ENCODE data around the gene CYP2S1. TPM values are rescaled to one million over a fixed set of nuclear protein-coding genes. Genes with fewer than 3 reads are reported as not detected.

CYP2S1 gene
- total RNA-seq, 1 experiment from 2014 or later = not detected

- H3K4me3 ChIP-seq (ENCODE audit: low read length) = no peak overlapping the region
- H3K79me2 ChIP-seq (ENCODE audit: low read length) = no peaks in the 10 kb centered on the region
- H3K9me2 ChIP-seq (replicated peaks; ENCODE audit: insufficient read depth, low read length) = no peaks in the 10 kb centered on the region
- H3K9ac ChIP-seq (ENCODE audit: low read length) = no peak overlapping the region
- H3K36me3 ChIP-seq (ENCODE audit: insufficient read depth, low read length) = no peaks in the 10 kb centered on the region
- no peak overlapping the region for H3K4me2 ChIP-seq (ENCODE audit: low read depth, low read length, poor library complexity, severe bottlenecking)
- no peaks in the 10 kb centered on the region for H4K20me1 ChIP-seq (ENCODE audit: insufficient read depth, low read depth, low read length)
- H3K4me1 ChIP-seq (ENCODE audit: low read length) = no peaks in the 10 kb centered on the region
- no peaks in the 10 kb centered on the region for H3K9me3 ChIP-seq (ENCODE audit: low read length)
- H3K27ac ChIP-seq (ENCODE audit: low read length) = no peak overlapping the region
- H3K27me3 ChIP-seq (ENCODE audit: low read length) = no peaks in the 10 kb centered on the region
- no peak for DNase-seq
- H2AFZ ChIP-seq (ENCODE audit: low read length) = no peak overlapping the region
Observed at GRCh38 chr19:41221514-41222205, 28.6 kb downstream of the CYP2S1 start.

DNA sequence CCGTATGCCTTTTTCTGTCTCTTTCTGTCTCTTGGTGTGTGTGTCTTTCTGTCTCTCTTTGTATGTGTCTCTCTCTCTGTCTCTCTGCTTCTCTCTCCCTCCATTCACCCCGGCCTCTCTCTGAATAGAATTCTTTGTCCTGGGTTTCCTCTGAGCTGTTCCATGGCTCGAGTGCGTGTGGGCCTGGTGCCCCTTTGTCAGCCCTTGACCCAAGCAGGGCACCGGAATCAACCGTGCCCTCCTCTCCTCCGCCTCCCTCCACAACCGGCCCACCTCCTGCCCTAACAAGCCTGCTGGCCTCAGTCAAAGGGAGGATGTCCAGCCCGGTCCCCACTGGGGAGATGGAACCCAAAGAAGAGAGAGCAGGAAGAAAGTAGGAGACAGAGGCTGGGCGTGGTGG, 29.2 kb downstream of the CYP2S1 start:
- Histone ChIP-seq H3K27ac (ENCODE audit: low read length) (no peak overlapping the region), H3K9me2 (replicated peaks; ENCODE audit: insufficient read depth, low read length) (no peaks in the 10 kb centered on the region), H4K20me1 (ENCODE audit: insufficient read depth, low read depth, low read length) (no peaks in the 10 kb centered on the region), H3K79me2 (ENCODE audit: low read length) (no peaks in the 10 kb centered on the region), H3K4me2 (ENCODE audit: low read depth, low read length, poor library complexity, severe bottlenecking) (no peak overlapping the region), H3K27me3 (ENCODE audit: low read length) (no peaks in the 10 kb centered on the region), H3K4me3 (ENCODE audit: low read length) (no peak overlapping the region), H3K36me3 (ENCODE audit: insufficient read depth, low read length) (no peaks in the 10 kb centered on the region), H3K9me3 (ENCODE audit: low read length) (no peaks in the 10 kb centered on the region), H3K9ac (ENCODE audit: low read length) (no peak overlapping the region), H2AFZ (ENCODE audit: low read length) (no peak overlapping the region), H3K4me1 (ENCODE audit: low read length) (no peaks in the 10 kb centered on the region)
- no peak for DNase-seq

DNA sequence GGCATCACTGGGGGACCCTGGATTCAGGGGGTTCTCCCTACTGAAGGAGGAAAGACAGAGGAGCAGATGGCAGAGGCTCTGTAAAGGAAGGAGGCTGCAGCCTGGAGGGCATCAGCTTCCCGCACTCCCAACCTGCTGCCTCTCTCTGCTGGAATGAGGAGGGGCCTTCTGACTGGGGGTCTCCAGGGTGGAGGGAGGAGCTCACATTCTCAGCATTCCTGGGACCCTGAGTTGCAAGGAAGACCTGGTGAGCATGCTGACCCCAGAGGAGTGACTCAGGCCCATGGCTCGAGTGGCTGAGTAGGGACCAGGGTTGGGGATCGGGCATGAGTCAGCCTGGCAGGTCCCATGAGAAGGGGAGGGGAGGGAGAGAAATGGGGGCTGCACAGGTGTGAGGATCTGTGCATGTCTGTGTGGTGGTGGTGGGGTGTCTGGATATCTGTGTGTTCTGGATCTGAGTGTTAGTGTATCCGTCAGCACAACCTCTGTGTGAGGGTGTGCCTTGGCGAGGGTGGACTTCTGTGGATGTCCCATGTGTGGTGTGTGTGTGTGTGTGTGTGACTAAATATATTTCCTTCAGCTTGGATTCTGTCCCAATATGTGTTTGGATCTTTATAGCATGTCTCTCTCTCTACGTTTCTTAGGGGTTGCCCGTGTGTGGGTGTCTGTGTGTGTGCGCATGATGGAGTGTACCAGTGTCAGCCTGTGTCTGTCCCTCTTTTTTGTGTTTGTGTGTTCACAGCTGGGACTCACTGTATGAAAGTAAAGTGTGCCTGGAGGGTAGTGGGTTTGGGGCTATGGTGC, 30.6 kb downstream of the CYP2S1 start:
- H3K4me2 ChIP-seq (ENCODE audit: low read depth, low read length, poor library complexity, severe bottlenecking) = no peak overlapping the region
- no peak for DNase-seq
- H3K4me1 ChIP-seq (ENCODE audit: low read length) = no peaks in the 10 kb centered on the region
- no peak overlapping the region for H3K4me3 ChIP-seq (ENCODE audit: low read length)
- no peaks in the 10 kb centered on the region for H3K9me3 ChIP-seq (ENCODE audit: low read length)
- no peaks in the 10 kb centered on the region for H4K20me1 ChIP-seq (ENCODE audit: insufficient read depth, low read depth, low read length)
- no peaks in the 10 kb centered on the region for H3K9me2 ChIP-seq (replicated peaks; ENCODE audit: insufficient read depth, low read length)
- no peaks in the 10 kb centered on the region for H3K27me3 ChIP-seq (ENCODE audit: low read length)
- H3K27ac ChIP-seq (ENCODE audit: low read length) = no peak overlapping the region
- no peaks in the 10 kb centered on the region for H3K36me3 ChIP-seq (ENCODE audit: insufficient read depth, low read length)
- no peaks in the 10 kb centered on the region for H3K79me2 ChIP-seq (ENCODE audit: low read length)
- H2AFZ ChIP-seq (ENCODE audit: low read length) = no peak overlapping the region
- no peak overlapping the region for H3K9ac ChIP-seq (ENCODE audit: low read length)

DNA sequence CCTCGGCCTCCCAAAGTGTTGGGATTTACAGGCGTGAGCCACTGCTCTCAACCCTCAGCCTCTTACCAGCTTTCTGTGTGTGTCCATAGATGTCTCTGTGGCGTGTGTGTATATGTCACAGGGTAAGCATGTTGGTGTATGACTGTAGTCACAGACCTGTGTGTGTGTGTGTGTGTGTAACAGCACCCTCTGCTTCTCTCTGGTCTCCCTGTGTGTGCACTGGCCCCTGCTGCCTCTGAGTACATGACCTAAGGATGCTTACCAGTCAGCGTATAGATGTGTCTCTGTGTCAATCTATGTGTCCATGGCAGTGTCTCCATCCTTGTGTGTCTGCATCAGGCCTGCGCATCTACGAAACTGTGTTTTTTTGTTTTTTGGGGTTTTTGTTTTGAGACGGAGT, 31.6 kb downstream of the CYP2S1 start:
- Histone ChIP-seq H3K4me3 (ENCODE audit: low read length) (no peak overlapping the region), H3K36me3 (ENCODE audit: insufficient read depth, low read length) (no peaks in the 10 kb centered on the region), H3K4me1 (ENCODE audit: low read length) (no peaks in the 10 kb centered on the region), H3K27ac (ENCODE audit: low read length) (no peak overlapping the region), H3K79me2 (ENCODE audit: low read length) (no peaks in the 10 kb centered on the region), H3K4me2 (ENCODE audit: low read depth, low read length, poor library complexity, severe bottlenecking) (no peak overlapping the region), H3K9ac (ENCODE audit: low read length) (no peak overlapping the region), H3K27me3 (ENCODE audit: low read length) (no peaks in the 10 kb centered on the region), H3K9me3 (ENCODE audit: low read length) (no peaks in the 10 kb centered on the region), H2AFZ (ENCODE audit: low read length) (no peak overlapping the region), H3K9me2 (replicated peaks; ENCODE audit: insufficient read depth, low read length) (no peaks in the 10 kb centered on the region), H4K20me1 (ENCODE audit: insufficient read depth, low read depth, low read length) (no peaks in the 10 kb centered on the region)
- no peak for DNase-seq

GRCh38 chr19:41225238-41226052, 32.4 kb downstream of the CYP2S1 start:
- Histone ChIP-seq H3K9me3 (ENCODE audit: low read length) (no peaks in the 10 kb centered on the region), H3K4me3 (ENCODE audit: low read length) (no peak overlapping the region), H3K79me2 (ENCODE audit: low read length) (no peaks in the 10 kb centered on the region), H3K27me3 (ENCODE audit: low read length) (no peaks in the 10 kb centered on the region), H4K20me1 (ENCODE audit: insufficient read depth, low read depth, low read length) (no peaks in the 10 kb centered on the region), H3K4me1 (ENCODE audit: low read length) (no peaks in the 10 kb centered on the region), H3K27ac (ENCODE audit: low read length) (no peak overlapping the region), H3K9ac (ENCODE audit: low read length) (no peak overlapping the region), H3K9me2 (replicated peaks; ENCODE audit: insufficient read depth, low read length) (no peaks in the 10 kb centered on the region), H2AFZ (ENCODE audit: low read length) (no peak overlapping the region), H3K4me2 (ENCODE audit: low read depth, low read length, poor library complexity, severe bottlenecking) (no peak overlapping the region), H3K36me3 (ENCODE audit: insufficient read depth, low read length) (no peaks in the 10 kb centered on the region)
- no peak for DNase-seq

GRCh38 chr19:41226053-41226873, 33.2 kb downstream of the CYP2S1 start:
- no peaks in the 10 kb centered on the region for H3K27me3 ChIP-seq (ENCODE audit: low read length)
- no peaks in the 10 kb centered on the region for H3K4me1 ChIP-seq (ENCODE audit: low read length)
- DNase-seq = no peak
- H3K9ac ChIP-seq (ENCODE audit: low read length) = no peak overlapping the region
- no peak overlapping the region for H3K4me2 ChIP-seq (ENCODE audit: low read depth, low read length, poor library complexity, severe bottlenecking)
- no peaks in the 10 kb centered on the region for H3K36me3 ChIP-seq (ENCODE audit: insufficient read depth, low read length)
- no peaks in the 10 kb centered on the region for H3K9me2 ChIP-seq (replicated peaks; ENCODE audit: insufficient read depth, low read length)
- no peaks in the 10 kb centered on the region for H4K20me1 ChIP-seq (ENCODE audit: insufficient read depth, low read depth, low read length)
- H3K9me3 ChIP-seq (ENCODE audit: low read length) = no peaks in the 10 kb centered on the region
- no peaks in the 10 kb centered on the region for H3K79me2 ChIP-seq (ENCODE audit: low read length)
- H3K27ac ChIP-seq (ENCODE audit: low read length) = no peak overlapping the region
- no peak overlapping the region for H2AFZ ChIP-seq (ENCODE audit: low read length)
- no peak overlapping the region for H3K4me3 ChIP-seq (ENCODE audit: low read length)

- no peak overlapping the region for H3K9ac ChIP-seq (ENCODE audit: low read length)
- H4K20me1 ChIP-seq (ENCODE audit: insufficient read depth, low read depth, low read length) = no peaks in the 10 kb centered on the region
- no peaks in the 10 kb centered on the region for H3K36me3 ChIP-seq (ENCODE audit: insufficient read depth, low read length)
- no peaks in the 10 kb centered on the region for H3K9me2 ChIP-seq (replicated peaks; ENCODE audit: insufficient read depth, low read length)
- H3K79me2 ChIP-seq (ENCODE audit: low read length) = no peaks in the 10 kb centered on the region
- no peak for DNase-seq
- H3K4me3 ChIP-seq (ENCODE audit: low read length) = no peak overlapping the region
- no peaks in the 10 kb centered on the region for H3K27me3 ChIP-seq (ENCODE audit: low read length)
- no peaks in the 10 kb centered on the region for H3K9me3 ChIP-seq (ENCODE audit: low read length)
- H2AFZ ChIP-seq (ENCODE audit: low read length) = no peak overlapping the region
- no peak overlapping the region for H3K4me2 ChIP-seq (ENCODE audit: low read depth, low read length, poor library complexity, severe bottlenecking)
- H3K27ac ChIP-seq (ENCODE audit: low read length) = no peak overlapping the region
- no peaks in the 10 kb centered on the region for H3K4me1 ChIP-seq (ENCODE audit: low read length)
Observed at GRCh38 chr19:41226874-41227390, 33.9 kb downstream of the CYP2S1 start.
